PC-9 (cell line): ENCODE results near the gene SPACA7. TPM values are rescaled to one million over a fixed set of nuclear protein-coding genes. Genes with fewer than 3 reads are reported as not detected.

Experiments used
- BruUV-seq: library from RNA; stranded (reverse); fragments of 400-500 nt; replicated peaks from 2 replicates; lab custom pipeline; 2021; lab: Mats Ljungman, UMichigan
- CTCF ChIA-PET: fragments of 300-600 bp; sonication (Branson Sonifier 250); formaldehyde crosslinking; loops from one replicate; lab custom pipeline; 2022; ENCODE audit warnings: antibody characterized with exemption; lab: Charles Lee
- POLR2A ChIA-PET: fragments of 300-600 bp; sonication (Branson Sonifier 250); formaldehyde crosslinking; loops from one replicate; lab custom pipeline; 2022; ENCODE audit warnings: antibody characterized with exemption; ENCODE audit not compliant: unreplicated experiment; lab: Charles Lee
- DNase-seq, 2 experiments: peaks; one replicate each; pipeline versions ENCODE4 v3.0.0 to v3.0.0-alpha.2; 2015 to 2022; ENCODE audit warnings: mixed read lengths in 1 of 2
- H2AFZ ChIP-seq: fragments of 200-600 bp; sonication (generic); 2 replicates; pipeline ENCODE4 v1.8.1; 2017; ENCODE audit warnings: antibody characterized with exemption
- H3F3A ChIP-seq: fragments of 200-600 bp; sonication (generic); 2 replicates; pipeline ENCODE4 v1.8.1; 2017; ENCODE audit warnings: antibody characterized with exemption, mild to moderate bottlenecking, low read depth; ENCODE audit not compliant: insufficient read depth
- H3K27ac ChIP-seq: fragments of 200-600 bp; sonication (generic); 2 replicates; pipeline ENCODE4 v1.6.1; 2016; ENCODE audit warnings: mixed run types
- H3K27me3 ChIP-seq: fragments of 200-600 bp; sonication (generic); 2 replicates; pipeline ENCODE4 v1.6.1; 2016; ENCODE audit warnings: low read depth, mixed run types; ENCODE audit not compliant: insufficient read depth
- H3K36me3 ChIP-seq: fragments of 200-600 bp; sonication (generic); 2 replicates; pipeline ENCODE4 v1.6.1; 2016; ENCODE audit warnings: low read depth, mixed run types
- H3K4me1 ChIP-seq: fragments of 200-600 bp; sonication (generic); replicated peaks from 2 replicates; pipeline ENCODE4 v1.6.1; 2016; ENCODE audit warnings: mixed run types; ENCODE audit not compliant: insufficient read depth
- H3K4me2 ChIP-seq: fragments of 200-600 bp; sonication (generic); 2 replicates; pipeline ENCODE4 v1.6.1; 2017; ENCODE audit warnings: mixed run types
- H3K4me3 ChIP-seq: fragments of 200-600 bp; sonication (generic); 2 replicates; pipeline ENCODE4 v1.6.1; 2016; ENCODE audit warnings: mixed run types
- H3K79me2 ChIP-seq: fragments of 200-600 bp; sonication (generic); 2 replicates; pipeline ENCODE4 v1.6.1; 2017; ENCODE audit warnings: low read depth, mixed run types
- H3K9me2 ChIP-seq: fragments of 200-600 bp; sonication (generic); 2 replicates; pipeline ENCODE4 v1.8.1; 2017; ENCODE audit warnings: mild to moderate bottlenecking; ENCODE audit not compliant: insufficient read depth
- H3K9me3 ChIP-seq: fragments of 200-600 bp; sonication (generic); 2 replicates; pipeline ENCODE4 v1.8.1; 2016; ENCODE audit warnings: low read depth; ENCODE audit not compliant: insufficient read depth
- H4K20me1 ChIP-seq: fragments of 200-600 bp; sonication (generic); 2 replicates; pipeline ENCODE4 v1.8.1; 2017; ENCODE audit not compliant: insufficient read depth
- CTCF ChIP-seq: fragments of 200-600 bp; sonication (generic); conservative IDR thresholded peaks from 2 replicates; pipeline ENCODE4 v1.6.1; 2017; ENCODE audit warnings: mixed run types, antibody characterized with exemption, mild to moderate bottlenecking, moderate library complexity
- EZH2 ChIP-seq: fragments of 200-600 bp; sonication (generic); IDR thresholded peaks from 2 replicates; pipeline ENCODE4 v1.8.0; 2017; ENCODE audit warnings: antibody characterized with exemption, low read depth
- intact Hi-C: fragments of 100-400 bp; cut with micrococcal nuclease; formaldehyde crosslinking; loops from one replicate; pipeline ENCODE4 v1.10.0; 2022; ENCODE audit not compliant: unreplicated experiment
- total RNA-seq: library from RNA; stranded (reverse); gene quantifications from 2 replicates; pipeline ENCODE4 v1.2.3, GENCODE V29; 2021

The SPACA7 gene
- total RNA-seq, 1 experiment from 2014 or later = not detected

DNA sequence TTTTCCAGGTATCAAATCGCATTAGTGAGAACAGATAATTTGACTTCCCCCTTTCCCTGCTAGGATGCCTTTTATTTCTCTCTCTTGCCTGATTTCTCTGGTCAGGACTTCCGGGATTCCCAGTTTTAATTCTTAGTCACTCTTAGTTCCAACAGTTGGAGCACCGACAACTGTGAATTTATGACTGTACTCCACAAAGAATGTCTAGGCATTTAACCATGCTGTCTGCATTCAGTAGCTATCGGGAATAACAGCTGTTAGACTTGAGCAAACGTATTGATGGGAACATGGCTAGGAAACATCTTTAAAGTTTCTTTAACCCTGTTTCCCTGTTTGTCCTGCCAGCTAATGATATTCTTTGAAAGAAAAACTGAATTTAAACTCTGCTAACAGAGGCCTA is 14.1 kb upstream of the SPACA7 start:
- Histone ChIP-seq H3K27ac (no peak overlapping the region), H3K9me3 (peaks cover 8% of the 10 kb centered on the region), H3K9me2 (no peaks in the 10 kb centered on the region), H3K79me2 (no peaks in the 10 kb centered on the region), H3K4me2 (no peak overlapping the region), H3K4me3 (no peak overlapping the region), H3F3A (peaks cover 11% of the 10 kb centered on the region; the same call in 1 of the 2 replicates), H4K20me1 (0 out of 2 replicates have a peak, but pooled peaks cover 3% of the 10 kb centered on the region), H3K36me3 (no peaks in the 10 kb centered on the region), H3K27me3 (peaks cover 40% of the 10 kb centered on the region), H3K4me1 (no peaks in the 10 kb centered on the region), H2AFZ (no peak overlapping the region)
- BruUV-seq = no TSS peak
- intact Hi-C loops = no loop called here
- ChIA-PET CTCF (no interaction called here), POLR2A (no interaction called here)
- no peak for DNase-seq
- no peak for TF ChIP-seq CTCF
- no peak for TF ChIP-seq EZH2

- H3K4me1 ChIP-seq = no peaks in the 10 kb centered on the region
- no TSS peak for BruUV-seq
- H2AFZ ChIP-seq = no peak overlapping the region
- intact Hi-C loops = no loop called here
- 0 out of 2 replicates have a peak, but pooled peaks cover 3% of the 10 kb centered on the region for H4K20me1 ChIP-seq
- DNase-seq = no peak
- CTCF ChIA-PET = no interaction called here
- H3K4me2 ChIP-seq = no peak overlapping the region
- H3K79me2 ChIP-seq = no peaks in the 10 kb centered on the region
- H3K9me2 ChIP-seq = no peaks in the 10 kb centered on the region
- peaks cover 44% of the 10 kb centered on the region for H3K27me3 ChIP-seq
- H3F3A ChIP-seq = no peaks in the 10 kb centered on the region
- H3K27ac ChIP-seq = no peak overlapping the region
- no peaks in the 10 kb centered on the region for H3K9me3 ChIP-seq
- no peaks in the 10 kb centered on the region for H3K36me3 ChIP-seq
- TF ChIP-seq CTCF (no peak), EZH2 (no peak)
- H3K4me3 ChIP-seq = no peak overlapping the region
- POLR2A ChIA-PET = no interaction called here
Measured at GRCh38 chr13:112363867-112364528, 12.2 kb upstream of the SPACA7 start.

DNA sequence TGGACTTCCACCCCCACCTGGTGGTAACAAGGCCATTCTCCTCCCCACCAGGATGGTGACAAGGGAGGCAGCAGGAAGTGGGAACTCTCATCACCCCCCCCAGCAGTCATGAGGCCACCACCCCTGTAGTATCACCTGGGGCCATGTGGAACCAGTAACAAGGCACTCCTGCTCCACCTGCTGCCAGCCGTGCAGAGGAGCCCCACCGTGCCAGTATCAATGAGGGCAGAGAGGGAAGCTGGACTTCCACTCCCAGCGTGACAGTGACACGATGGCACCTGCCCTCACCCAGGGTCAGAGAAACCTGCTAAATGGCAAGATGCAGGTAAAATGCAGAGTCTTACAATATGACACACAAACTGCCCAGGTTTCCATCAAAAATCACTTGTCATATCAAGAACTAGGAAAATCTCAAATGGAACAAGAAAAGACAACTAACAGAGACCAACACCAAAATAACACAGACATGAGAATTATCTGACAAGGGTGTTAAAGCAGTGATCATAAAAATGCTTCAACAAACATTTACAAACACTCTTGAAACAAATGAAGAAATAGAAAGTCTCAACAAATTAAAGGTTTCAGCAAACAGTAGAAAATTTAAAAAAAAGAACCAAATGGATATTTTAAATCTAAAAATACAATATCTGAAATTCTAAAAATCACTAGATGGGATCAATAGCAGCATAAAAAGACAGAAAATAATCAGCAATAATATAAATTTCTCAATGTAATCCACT is 9.1 kb upstream of the SPACA7 start:
- ChIA-PET POLR2A (no interaction called here), CTCF (no interaction called here)
- intact Hi-C loops = no loop called here
- Histone ChIP-seq H3K79me2 (no peaks in the 10 kb centered on the region), H3K36me3 (no peaks in the 10 kb centered on the region), H3K9me3 (no peaks in the 10 kb centered on the region), H3K4me3 (no peak overlapping the region), H3K27me3 (peaks cover 61% of the 10 kb centered on the region), H3K27ac (no peak overlapping the region), H3F3A (no peaks in the 10 kb centered on the region), H3K4me2 (no peak overlapping the region), H3K9me2 (no peaks in the 10 kb centered on the region), H3K4me1 (no peaks in the 10 kb centered on the region), H4K20me1 (0 out of 2 replicates have a peak, but pooled peaks cover 6% of the 10 kb centered on the region), H2AFZ (no peak overlapping the region)
- no TSS peak for BruUV-seq
- DNase-seq = no peak
- TF ChIP-seq CTCF (no peak), EZH2 (no peak)
